Measurements from ENCODE around the gene SYT1. TPM values are rescaled to one million over a fixed set of nuclear protein-coding genes. Genes with fewer than 3 reads are reported as not detected.

SYT1 gene
- total and polyA plus RNA-seq, 7 donors = 2.8 to 20.0 (median 10.6) TPM; not detected in 1

GRCh38 chr12:78929075-78929418, 64.5 kb downstream of the SYT1 start:
- no peak for DNase-seq
- WGBS, 2 donors = 93% methylated on average over 7 of the region's 7 CpGs
- H3K36me3 ChIP-seq = no peaks in the 10 kb centered on the region
- intact Hi-C loops (cut with DNase I) = no loop called here
- no peaks in the 10 kb centered on the region for H3K4me1 ChIP-seq
- no peaks in the 10 kb centered on the region for H3K27me3 ChIP-seq
- TF ChIP-seq POLR2A (IDR thresholded peaks at IDR 0.05) = no peak
- TF ChIP-seq CTCF (IDR thresholded peaks at IDR 0.05) = no peak
- TF ChIP-seq POLR2AphosphoS5 (IDR thresholded peaks at IDR 0.05) = no peak
- TF ChIP-seq EP300 (IDR thresholded peaks at IDR 0.05) = no peak
- no peaks in the 10 kb centered on the region for H3K9me3 ChIP-seq
- no peak overlapping the region for H3K4me3 ChIP-seq
- H3K27ac ChIP-seq = no peak overlapping the region

- intact Hi-C loops (cut with DNase I) = no loop called here
- Histone ChIP-seq H3K4me3 (no peak overlapping the region), H3K36me3 (no peaks in the 10 kb centered on the region), H3K27ac (no peak overlapping the region), H3K9me3 (no peaks in the 10 kb centered on the region), H3K4me1 (no peaks in the 10 kb centered on the region), H3K27me3 (no peaks in the 10 kb centered on the region)
- TF ChIP-seq POLR2AphosphoS5 (IDR thresholded peaks at IDR 0.05) = no peak
- TF ChIP-seq CTCF (IDR thresholded peaks at IDR 0.05) = no peak
- no peak for TF ChIP-seq POLR2A (IDR thresholded peaks at IDR 0.05)
- TF ChIP-seq EP300 (IDR thresholded peaks at IDR 0.05) = no peak
- WGBS, 2 donors = 93 to 98% methylated on average over 1 of the region's 1 CpG
- DNase-seq = no peak
Measured at GRCh38 chr12:78931466-78931990, 67.0 kb downstream of the SYT1 start.

- intact Hi-C loops (cut with DNase I) = no loop called here
- Histone ChIP-seq H3K27me3 (no peaks in the 10 kb centered on the region), H3K4me1 (no peaks in the 10 kb centered on the region), H3K36me3 (no peaks in the 10 kb centered on the region), H3K27ac (no peak overlapping the region), H3K4me3 (no peak overlapping the region), H3K9me3 (no peaks in the 10 kb centered on the region)
- no peak for TF ChIP-seq POLR2A (IDR thresholded peaks at IDR 0.05)
- TF ChIP-seq EP300 (IDR thresholded peaks at IDR 0.05) = no peak
- no peak for TF ChIP-seq CTCF (IDR thresholded peaks at IDR 0.05)
- no peak for TF ChIP-seq POLR2AphosphoS5 (IDR thresholded peaks at IDR 0.05)
- no peak for DNase-seq
- 85 to 94% methylated on average over 2 of the region's 2 CpGs for WGBS, 2 donors
Measured at GRCh38 chr12:78933014-78933413, 68.4 kb downstream of the SYT1 start.

- Histone ChIP-seq H3K9me3 (no peaks in the 10 kb centered on the region), H3K36me3 (no peaks in the 10 kb centered on the region), H3K4me1 (no peaks in the 10 kb centered on the region), H3K4me3 (no peak overlapping the region), H3K27ac (no peak overlapping the region), H3K27me3 (no peaks in the 10 kb centered on the region)
- intact Hi-C loops (cut with DNase I) = no loop called here
- TF ChIP-seq POLR2A (IDR thresholded peaks at IDR 0.05) = no peak
- no peak for TF ChIP-seq CTCF (IDR thresholded peaks at IDR 0.05)
- no peak for TF ChIP-seq EP300 (IDR thresholded peaks at IDR 0.05)
- TF ChIP-seq POLR2AphosphoS5 (IDR thresholded peaks at IDR 0.05) = no peak
- WGBS, 2 donors = 15 to 51% methylated on average over 4 of the region's 4 CpGs
- no peak for DNase-seq
Measured at GRCh38 chr12:78938341-78939084, 73.9 kb downstream of the SYT1 start.

- H3K4me3 ChIP-seq = no peak overlapping the region
- peaks cover 0 to 20% (median 3%) of the 10 kb centered on the region in 4 donors for H3K4me1 ChIP-seq
- no peaks in the 10 kb centered on the region for H3K36me3 ChIP-seq
- intact Hi-C loops (cut with DNase I) = no loop called here
- H3K27me3 ChIP-seq = no peaks in the 10 kb centered on the region
- H3K27ac ChIP-seq = no peak overlapping the region
- TF ChIP-seq EP300 (IDR thresholded peaks at IDR 0.05) (no peak), POLR2AphosphoS5 (IDR thresholded peaks at IDR 0.05) (no peak), CTCF (IDR thresholded peaks at IDR 0.05) (no peak), POLR2A (IDR thresholded peaks at IDR 0.05) (no peak)
- DNase-seq = no peak
- peaks cover 0 to 2% (median 0%) of the 10 kb centered on the region in 4 donors for H3K9me3 ChIP-seq
Measured at GRCh38 chr12:78949532-78949931, 85.0 kb downstream of the SYT1 start.

Measured in sigmoid colon (tissue), 7 donors.